Fibroblast of lung (primary cell): ENCODE data around the gene CD207.

Experiments used
- EZH2 ChIP-seq: IDR thresholded peaks from 2 replicates; pipeline ENCODE4 v1.5.1; 2012; ENCODE audit warnings: low read length, control low read depth, mild to moderate bottlenecking; ENCODE audit errors: missing control alignments
- TF ChIP-seq, protein P1 (sequence below), 2 donors: IDR thresholded peaks in 1 of 2; conservative IDR thresholded peaks in 1 of 2; 1 replicate in 1 of 2; 2 replicates in 1 of 2; pipeline ENCODE4 v1.5.1; 2011 to 2012; ENCODE audit warnings: low read length in 2 of 2, control low read depth in 1 of 2, inconsistent platforms in 1 of 2, low read depth in 1 of 2, mild to moderate bottlenecking in 1 of 2

DNA sequence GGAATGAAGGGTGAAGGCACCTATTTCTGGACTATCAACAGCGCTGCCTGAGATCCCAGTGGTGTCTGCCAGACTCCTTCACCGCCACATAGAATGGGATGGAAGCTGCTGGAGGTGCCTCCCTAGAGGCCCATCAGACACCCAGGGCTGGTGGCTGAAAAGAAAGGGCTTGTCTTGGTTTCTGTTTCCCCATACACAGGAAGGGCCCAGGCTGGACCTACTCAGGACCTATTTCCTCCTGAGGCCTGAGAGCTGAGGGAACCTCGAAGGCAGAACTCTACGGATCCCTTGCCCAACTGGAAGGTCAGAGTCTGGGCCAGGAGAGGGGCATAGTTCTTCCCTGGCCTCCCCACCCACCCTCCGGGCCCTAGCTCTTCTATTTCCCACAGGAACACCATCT is 12.4 kb downstream of the CD207 start:
- TF ChIP-seq, protein P1, sequence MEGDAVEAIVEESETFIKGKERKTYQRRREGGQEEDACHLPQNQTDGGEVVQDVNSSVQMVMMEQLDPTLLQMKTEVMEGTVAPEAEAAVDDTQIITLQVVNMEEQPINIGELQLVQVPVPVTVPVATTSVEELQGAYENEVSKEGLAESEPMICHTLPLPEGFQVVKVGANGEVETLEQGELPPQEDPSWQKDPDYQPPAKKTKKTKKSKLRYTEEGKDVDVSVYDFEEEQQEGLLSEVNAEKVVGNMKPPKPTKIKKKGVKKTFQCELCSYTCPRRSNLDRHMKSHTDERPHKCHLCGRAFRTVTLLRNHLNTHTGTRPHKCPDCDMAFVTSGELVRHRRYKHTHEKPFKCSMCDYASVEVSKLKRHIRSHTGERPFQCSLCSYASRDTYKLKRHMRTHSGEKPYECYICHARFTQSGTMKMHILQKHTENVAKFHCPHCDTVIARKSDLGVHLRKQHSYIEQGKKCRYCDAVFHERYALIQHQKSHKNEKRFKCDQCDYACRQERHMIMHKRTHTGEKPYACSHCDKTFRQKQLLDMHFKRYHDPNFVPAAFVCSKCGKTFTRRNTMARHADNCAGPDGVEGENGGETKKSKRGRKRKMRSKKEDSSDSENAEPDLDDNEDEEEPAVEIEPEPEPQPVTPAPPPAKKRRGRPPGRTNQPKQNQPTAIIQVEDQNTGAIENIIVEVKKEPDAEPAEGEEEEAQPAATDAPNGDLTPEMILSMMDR (conservative IDR thresholded peaks at IDR 0.05 in 1 of 2, IDR thresholded peaks at IDR 0.05 in 1 of 2; ENCODE audit: low read depth in 1 of 2, low read length in 2 of 2), result no peak
- TF ChIP-seq EZH2, result no peak
